WI38 (cell line): Measurements from ENCODE around the gene CADM3.

ENCODE experiments used
- H3K4me3 ChIP-seq: 2 replicates; pipeline ENCODE4 v1.5.1; 2011; ENCODE audit warnings: low read depth, mild to moderate bottlenecking, control low read depth, low read length
- TF ChIP-seq, protein P1 (sequence below): IDR thresholded peaks from 2 replicates; pipeline ENCODE4 v1.5.1; 2012; ENCODE audit warnings: low read depth, mild to moderate bottlenecking, control low read depth, low read length

CADM3 gene

DNA sequence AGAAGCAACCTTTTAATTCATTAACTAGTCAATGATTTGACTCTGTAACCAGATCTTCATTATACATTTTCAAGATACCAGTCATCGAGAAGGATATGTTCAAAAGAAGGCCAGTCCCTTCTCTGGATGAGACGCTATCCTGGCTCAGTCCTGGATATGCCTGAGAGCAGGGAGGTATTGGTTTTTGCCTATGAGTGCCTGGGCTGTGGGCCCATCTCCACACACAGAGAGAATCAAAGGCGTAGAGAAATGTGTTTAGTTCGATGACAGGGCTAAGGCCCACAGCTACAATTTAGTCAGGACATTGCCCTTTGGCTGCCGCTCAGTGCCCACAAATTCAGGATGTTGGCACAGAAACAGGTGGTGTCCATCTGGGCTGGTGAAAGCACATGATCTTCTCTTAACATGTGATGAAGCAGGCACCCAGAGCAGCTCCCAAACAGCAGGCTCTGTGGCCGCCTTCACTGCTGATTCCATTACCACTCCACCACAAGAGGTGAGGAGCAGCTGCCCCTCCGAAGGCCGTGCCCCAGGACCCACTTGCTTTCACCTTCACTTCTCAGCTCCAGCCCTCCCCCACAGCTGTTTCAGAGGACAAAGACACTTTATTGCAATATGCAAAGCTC lies 58.0 kb downstream of the CADM3 start:
- no peak overlapping the region for H3K4me3 ChIP-seq
- TF ChIP-seq, protein P1, sequence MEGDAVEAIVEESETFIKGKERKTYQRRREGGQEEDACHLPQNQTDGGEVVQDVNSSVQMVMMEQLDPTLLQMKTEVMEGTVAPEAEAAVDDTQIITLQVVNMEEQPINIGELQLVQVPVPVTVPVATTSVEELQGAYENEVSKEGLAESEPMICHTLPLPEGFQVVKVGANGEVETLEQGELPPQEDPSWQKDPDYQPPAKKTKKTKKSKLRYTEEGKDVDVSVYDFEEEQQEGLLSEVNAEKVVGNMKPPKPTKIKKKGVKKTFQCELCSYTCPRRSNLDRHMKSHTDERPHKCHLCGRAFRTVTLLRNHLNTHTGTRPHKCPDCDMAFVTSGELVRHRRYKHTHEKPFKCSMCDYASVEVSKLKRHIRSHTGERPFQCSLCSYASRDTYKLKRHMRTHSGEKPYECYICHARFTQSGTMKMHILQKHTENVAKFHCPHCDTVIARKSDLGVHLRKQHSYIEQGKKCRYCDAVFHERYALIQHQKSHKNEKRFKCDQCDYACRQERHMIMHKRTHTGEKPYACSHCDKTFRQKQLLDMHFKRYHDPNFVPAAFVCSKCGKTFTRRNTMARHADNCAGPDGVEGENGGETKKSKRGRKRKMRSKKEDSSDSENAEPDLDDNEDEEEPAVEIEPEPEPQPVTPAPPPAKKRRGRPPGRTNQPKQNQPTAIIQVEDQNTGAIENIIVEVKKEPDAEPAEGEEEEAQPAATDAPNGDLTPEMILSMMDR = no peak

DNA sequence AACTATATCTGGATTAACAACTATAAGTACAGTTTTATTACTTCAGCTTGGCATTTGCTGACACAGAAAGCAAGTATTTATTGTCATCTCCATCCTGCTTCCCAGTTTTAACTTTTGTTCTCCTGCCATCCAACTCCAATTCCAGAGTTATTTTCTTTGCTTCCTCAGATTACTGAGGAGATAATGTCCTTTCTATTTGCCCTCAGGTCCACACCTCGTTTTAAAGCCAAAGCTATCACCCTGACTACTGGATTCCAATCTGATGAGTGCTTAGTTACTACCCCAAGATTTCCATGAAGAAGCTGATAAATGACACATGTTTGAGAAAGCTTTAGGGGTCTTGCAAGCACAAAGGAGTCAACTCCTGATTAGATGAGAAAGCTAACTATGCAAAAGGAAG lies 58.5 kb downstream of the CADM3 start:
- no peak overlapping the region for H3K4me3 ChIP-seq
- TF ChIP-seq, protein P1 = no peak

DNA sequence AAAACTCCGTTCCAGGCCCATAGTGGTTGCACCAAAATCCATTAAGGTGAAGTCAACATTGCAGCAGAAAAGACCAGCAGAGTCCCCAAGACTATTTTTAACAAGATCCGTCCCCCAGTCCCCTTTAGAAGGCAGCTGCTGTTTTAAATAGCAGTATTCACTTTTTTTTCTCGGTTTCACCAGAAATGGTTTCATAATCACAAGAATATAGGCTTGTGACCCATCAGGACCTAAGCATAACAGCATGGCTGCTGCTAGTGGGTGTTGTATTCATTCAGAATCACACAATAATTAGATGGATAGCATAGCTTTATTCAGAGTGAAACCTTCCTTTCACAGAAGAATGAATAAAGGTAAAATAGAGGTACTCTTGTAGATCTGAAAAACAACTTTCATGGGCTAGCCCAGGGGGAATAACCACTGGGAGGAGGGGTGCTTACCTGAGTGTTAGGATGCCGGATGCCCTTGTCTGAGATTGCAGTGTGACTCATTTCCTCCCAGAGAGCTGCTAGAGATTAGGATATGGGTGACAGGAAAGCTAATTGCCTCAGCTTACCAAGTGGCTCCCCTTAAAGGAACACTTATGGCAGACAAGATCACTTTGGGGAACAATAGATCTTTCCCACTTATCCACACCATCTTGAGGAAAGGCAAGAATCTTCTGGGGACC lies 68.3 kb downstream of the CADM3 start:
- TF ChIP-seq, protein P1 = no peak

DNA sequence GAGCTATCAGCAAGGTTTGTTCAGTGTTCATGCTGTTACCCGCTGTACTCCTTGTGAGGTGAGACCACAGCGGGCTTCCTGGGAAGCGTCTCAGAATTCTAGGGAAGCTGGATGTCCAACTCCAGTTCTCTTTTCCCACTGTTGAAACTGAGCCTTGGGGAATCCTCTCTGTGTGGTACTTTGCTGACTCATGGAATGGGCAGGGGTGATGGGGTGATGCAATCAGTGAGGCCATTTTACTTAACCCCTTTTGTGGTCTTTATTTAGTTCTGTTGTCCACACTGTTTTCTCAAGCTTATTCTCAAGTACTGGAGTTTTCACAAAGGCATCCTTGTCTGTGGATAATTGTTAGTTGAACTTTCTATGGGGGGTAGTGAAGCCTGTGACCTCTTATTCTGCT lies 75.9 kb downstream of the CADM3 start:
- TF ChIP-seq, protein P1 = no peak

More for the DNA sequence above, 68.3 kb downstream of the CADM3 start:
- H3K4me3 ChIP-seq = no peak overlapping the region

DNA sequence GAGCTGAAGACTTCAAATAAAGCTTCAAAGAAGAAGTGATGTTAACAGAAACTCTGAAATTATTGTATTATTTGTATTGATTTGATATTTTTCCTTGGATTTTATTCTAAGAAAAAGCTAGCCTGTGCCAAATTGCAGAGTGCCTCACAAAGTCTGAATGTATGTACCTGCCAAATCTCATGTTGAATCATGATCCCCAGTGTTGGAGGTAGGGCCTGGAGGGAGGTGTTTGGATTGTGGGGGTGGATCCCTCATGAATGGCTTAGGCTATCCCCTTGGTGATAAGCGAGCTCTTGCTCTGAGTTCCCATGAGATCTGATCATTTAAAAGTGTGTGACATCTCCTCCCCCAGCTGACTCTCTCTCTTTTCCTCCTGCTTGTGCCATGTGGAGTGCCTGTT lies 76.9 kb downstream of the CADM3 start:
- no peak overlapping the region for H3K4me3 ChIP-seq
- TF ChIP-seq, protein P1 = no peak

More for the DNA sequence above, 75.9 kb downstream of the CADM3 start:
- H3K4me3 ChIP-seq = no peak overlapping the region

DNA sequence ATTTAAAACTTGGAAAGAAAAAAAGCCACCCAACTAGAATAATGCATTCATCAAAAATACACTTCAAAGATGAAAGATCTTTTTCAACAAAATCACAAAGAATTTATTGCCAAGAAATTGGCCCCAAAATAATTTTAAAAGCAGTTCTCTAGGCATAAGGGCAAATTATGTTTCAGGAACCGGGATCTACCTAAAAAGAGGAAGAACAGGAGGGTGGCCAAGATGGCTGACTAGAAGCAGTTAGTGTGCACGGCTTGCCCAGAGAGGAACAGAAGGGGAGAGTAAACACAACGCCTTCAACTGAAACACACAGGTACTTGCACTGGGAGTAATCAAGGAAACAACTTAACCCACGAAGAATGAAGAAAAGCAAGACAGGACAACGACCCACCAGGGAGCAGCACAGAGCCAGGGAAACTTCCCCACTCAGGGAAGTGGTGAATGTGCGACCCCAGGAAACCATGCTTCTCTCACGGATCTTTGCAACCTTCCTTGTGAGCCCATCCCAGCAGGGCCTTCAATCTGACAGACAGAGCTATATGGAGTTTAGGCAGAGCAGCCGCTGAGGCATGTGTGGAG lies 79.3 kb downstream of the CADM3 start:
- TF ChIP-seq, protein P1 = no peak
- H3K4me3 ChIP-seq = no peak overlapping the region
